ENCODE data around the gene VPS36. TPM values are rescaled to one million over a fixed set of nuclear protein-coding genes. Genes with fewer than 3 reads are reported as not detected.

VPS36 gene
- polyA plus RNA-seq, 1 donor (not counting 4 experiments of a cell fraction or from before 2014, with no cell fraction given) = 36.5 TPM

DNA sequence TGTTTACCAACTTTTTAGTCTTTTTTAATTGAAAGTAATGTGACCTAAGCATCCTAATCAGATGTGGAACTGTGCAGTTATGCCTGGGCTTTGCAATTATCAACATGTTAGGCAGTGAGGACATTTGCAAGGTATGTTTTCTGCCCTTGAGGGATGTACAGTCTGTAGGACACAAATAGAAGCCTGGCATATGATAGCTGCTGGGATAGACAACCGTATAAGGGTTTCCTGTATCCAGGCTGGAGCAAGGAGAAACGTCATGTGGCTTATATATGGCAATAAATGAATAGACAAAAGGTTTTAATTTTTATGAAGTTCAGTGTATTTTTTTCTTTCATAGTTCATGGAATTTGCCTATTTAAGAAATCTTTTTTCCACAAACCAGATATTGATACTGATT lies 2.0 kb upstream of the VPS36 start:
- no peak overlapping the region for H3K9ac ChIP-seq (ENCODE audit: control insufficient read depth, extremely low read depth, insufficient read depth, low read length)

GRCh38 chr13:52451135-52451804 lies 836 bp upstream of the VPS36 start:
- peak overlapping the region; percentile 79 for H3K4me2 ChIP-seq (ENCODE audit: control insufficient read depth, extremely low read depth, insufficient read depth, low read depth, low read length)
- no peak overlapping the region for H3K4me3 ChIP-seq (ENCODE audit: control insufficient read depth in 2 of 3, extremely low read depth in 1 of 3, insufficient read depth in 2 of 3, low read depth in 1 of 3, low read length in 3 of 3)
- FAIRE-seq = no peak
- no peak for DNase-seq (ENCODE audit: low read depth, low spot score)
- no peaks in the 10 kb centered on the region for H3K9me3 ChIP-seq (ENCODE audit: control insufficient read depth, low read depth, low read length)
- H3K79me2 ChIP-seq (ENCODE audit: control insufficient read depth, insufficient read depth, low read length) = peaks cover 37% of the 10 kb centered on the region
- TF ChIP-seq, protein P1, sequence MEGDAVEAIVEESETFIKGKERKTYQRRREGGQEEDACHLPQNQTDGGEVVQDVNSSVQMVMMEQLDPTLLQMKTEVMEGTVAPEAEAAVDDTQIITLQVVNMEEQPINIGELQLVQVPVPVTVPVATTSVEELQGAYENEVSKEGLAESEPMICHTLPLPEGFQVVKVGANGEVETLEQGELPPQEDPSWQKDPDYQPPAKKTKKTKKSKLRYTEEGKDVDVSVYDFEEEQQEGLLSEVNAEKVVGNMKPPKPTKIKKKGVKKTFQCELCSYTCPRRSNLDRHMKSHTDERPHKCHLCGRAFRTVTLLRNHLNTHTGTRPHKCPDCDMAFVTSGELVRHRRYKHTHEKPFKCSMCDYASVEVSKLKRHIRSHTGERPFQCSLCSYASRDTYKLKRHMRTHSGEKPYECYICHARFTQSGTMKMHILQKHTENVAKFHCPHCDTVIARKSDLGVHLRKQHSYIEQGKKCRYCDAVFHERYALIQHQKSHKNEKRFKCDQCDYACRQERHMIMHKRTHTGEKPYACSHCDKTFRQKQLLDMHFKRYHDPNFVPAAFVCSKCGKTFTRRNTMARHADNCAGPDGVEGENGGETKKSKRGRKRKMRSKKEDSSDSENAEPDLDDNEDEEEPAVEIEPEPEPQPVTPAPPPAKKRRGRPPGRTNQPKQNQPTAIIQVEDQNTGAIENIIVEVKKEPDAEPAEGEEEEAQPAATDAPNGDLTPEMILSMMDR (optimal IDR thresholded peaks at IDR 0.05 in 1 of 3, IDR thresholded peaks at IDR 0.05 in 1 of 3, conservative IDR thresholded peaks at IDR 0.05 in 1 of 3; ENCODE audit: extremely low read depth in 1 of 3, insufficient read depth in 2 of 3, low read length in 3 of 3) = no peak
- no peak for TF ChIP-seq EZH2 (IDR thresholded peaks at IDR 0.05; ENCODE audit: low read length)
- dilution Hi-C loops (cut with MboI; ENCODE audit: extremely low pct_ligation_motif_present, low sequenced_read_pairs) = no loop called here
- H3K36me3 ChIP-seq (ENCODE audit: control insufficient read depth in 2 of 2, extremely low read depth in 1 of 2, insufficient read depth in 2 of 2, low read length in 2 of 2) = no peaks in the 10 kb centered on the region
- no peak overlapping the region for H3K9ac ChIP-seq (ENCODE audit: control insufficient read depth, extremely low read depth, insufficient read depth, low read length)
- no peaks in the 10 kb centered on the region for H3K9me1 ChIP-seq (ENCODE audit: control insufficient read depth, extremely low read depth, insufficient read depth, low read length)
- H3K27me3 ChIP-seq (ENCODE audit: control insufficient read depth, extremely low read depth, insufficient read depth, low read length) = no peaks in the 10 kb centered on the region
- H4K20me1 ChIP-seq (ENCODE audit: control insufficient read depth, extremely low read depth, insufficient read depth, low read length) = no peaks in the 10 kb centered on the region
- H2AFZ ChIP-seq (ENCODE audit: control insufficient read depth, low read length) = no peak overlapping the region
- peaks cover 44% of the 10 kb centered on the region for H3K4me1 ChIP-seq (ENCODE audit: control insufficient read depth, extremely low read depth, insufficient read depth, low read length)
- H3K27ac ChIP-seq (ENCODE audit: control insufficient read depth, insufficient read depth, low read length) = no peak overlapping the region

More for the DNA sequence above, 2.0 kb upstream of the VPS36 start:
- Histone ChIP-seq H3K9me3 (ENCODE audit: control insufficient read depth, low read depth, low read length) (no peaks in the 10 kb centered on the region), H3K36me3 (ENCODE audit: control insufficient read depth in 2 of 2, extremely low read depth in 1 of 2, insufficient read depth in 2 of 2, low read length in 2 of 2) (no peaks in the 10 kb centered on the region), H4K20me1 (ENCODE audit: control insufficient read depth, extremely low read depth, insufficient read depth, low read length) (no peaks in the 10 kb centered on the region), H3K4me1 (ENCODE audit: control insufficient read depth, extremely low read depth, insufficient read depth, low read length) (peaks cover 44% of the 10 kb centered on the region), H3K9me1 (ENCODE audit: control insufficient read depth, extremely low read depth, insufficient read depth, low read length) (no peaks in the 10 kb centered on the region), H3K4me2 (ENCODE audit: control insufficient read depth, extremely low read depth, insufficient read depth, low read depth, low read length) (no peak overlapping the region), H3K79me2 (ENCODE audit: control insufficient read depth, insufficient read depth, low read length) (peaks cover 41% of the 10 kb centered on the region), H2AFZ (ENCODE audit: control insufficient read depth, low read length) (no peak overlapping the region), H3K27me3 (ENCODE audit: control insufficient read depth, extremely low read depth, insufficient read depth, low read length) (no peaks in the 10 kb centered on the region), H3K27ac (ENCODE audit: control insufficient read depth, insufficient read depth, low read length) (no peak overlapping the region), H3K4me3 (ENCODE audit: control insufficient read depth in 2 of 3, extremely low read depth in 1 of 3, insufficient read depth in 2 of 3, low read depth in 1 of 3, low read length in 3 of 3) (no peak overlapping the region)
- dilution Hi-C loops (cut with MboI; ENCODE audit: extremely low pct_ligation_motif_present, low sequenced_read_pairs) = no loop called here
- DNase-seq (ENCODE audit: low read depth, low spot score) = no peak
- no peak for FAIRE-seq
- TF ChIP-seq EZH2 (IDR thresholded peaks at IDR 0.05; ENCODE audit: low read length) = no peak
- TF ChIP-seq, protein P1 (optimal IDR thresholded peaks at IDR 0.05 in 1 of 3, IDR thresholded peaks at IDR 0.05 in 1 of 3, conservative IDR thresholded peaks at IDR 0.05 in 1 of 3; ENCODE audit: extremely low read depth in 1 of 3, insufficient read depth in 2 of 3, low read length in 3 of 3) = no peak
